CD1c-positive myeloid dendritic cell (primary cell): ENCODE data around the gene EBNA1BP2.
"Not testable (repeated sequence)": the region's sequence is repeated elsewhere in the genome, so short reads cannot be mapped to it uniquely, and the experiment has no call there.

Experiments
- DNase-seq: peaks from one replicate; pipeline ENCODE4 v3.0.0-alpha.2; 2016; ENCODE audit errors: extremely low spot score

EBNA1BP2 gene

DNA sequence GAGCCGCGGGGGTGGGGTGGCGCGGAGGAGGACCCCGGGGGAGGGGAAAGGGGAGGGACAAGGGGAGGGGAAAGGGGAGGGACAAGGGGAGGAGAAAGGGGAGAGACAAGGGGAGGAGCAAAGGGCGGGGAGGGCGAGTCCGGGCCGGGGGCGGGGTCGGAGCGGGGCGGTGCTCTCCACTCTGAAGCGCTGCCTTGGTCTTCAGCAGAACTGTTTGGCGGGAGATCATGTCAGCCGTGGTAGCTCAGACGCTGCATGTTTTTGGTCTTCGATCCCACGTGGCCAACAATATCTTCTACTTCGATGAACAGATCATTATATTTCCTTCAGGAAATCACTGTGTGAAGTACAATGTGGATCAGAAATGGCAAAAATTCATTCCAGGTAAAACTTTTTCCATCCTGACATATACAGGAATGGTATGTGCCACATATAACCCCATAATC lies 460 bp upstream of the EBNA1BP2 start:
- DNase-seq: peak; percentile 92

DNA sequence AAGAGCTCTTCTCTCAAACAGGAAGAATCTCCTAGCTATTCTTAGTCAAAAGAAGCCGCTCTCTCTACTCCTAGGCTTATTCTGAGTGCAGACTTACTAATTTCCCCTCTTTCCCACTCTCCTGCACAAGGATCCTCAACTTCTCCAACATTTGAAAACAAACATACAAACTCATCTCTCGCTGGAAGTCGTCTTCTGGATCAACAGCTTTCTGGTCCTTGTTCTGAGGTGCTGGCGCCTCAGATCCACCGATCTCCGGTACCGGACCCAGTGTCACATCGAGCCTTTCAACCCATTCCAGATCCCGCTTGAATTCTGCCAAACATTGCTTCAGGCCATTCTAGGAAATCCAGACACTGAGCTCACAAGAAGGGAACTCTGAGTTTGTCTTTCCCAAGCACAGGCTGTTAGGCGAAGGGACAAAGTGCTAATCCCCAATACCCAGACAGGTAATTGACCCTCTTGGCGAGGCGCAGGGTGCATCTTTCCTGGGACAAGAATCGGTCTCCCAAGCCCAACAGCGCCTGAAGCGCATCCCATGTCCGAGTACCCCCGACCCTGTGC lies 696 bp downstream of the EBNA1BP2 start:
- DNase-seq: no peak

- DNase-seq: no peak
Measured at GRCh38 chr1:43165765-43166164, 6.3 kb downstream of the EBNA1BP2 start.

GRCh38 chr1:43165162-43165561 lies 6.9 kb downstream of the EBNA1BP2 start:
- DNase-seq: no peak

DNA sequence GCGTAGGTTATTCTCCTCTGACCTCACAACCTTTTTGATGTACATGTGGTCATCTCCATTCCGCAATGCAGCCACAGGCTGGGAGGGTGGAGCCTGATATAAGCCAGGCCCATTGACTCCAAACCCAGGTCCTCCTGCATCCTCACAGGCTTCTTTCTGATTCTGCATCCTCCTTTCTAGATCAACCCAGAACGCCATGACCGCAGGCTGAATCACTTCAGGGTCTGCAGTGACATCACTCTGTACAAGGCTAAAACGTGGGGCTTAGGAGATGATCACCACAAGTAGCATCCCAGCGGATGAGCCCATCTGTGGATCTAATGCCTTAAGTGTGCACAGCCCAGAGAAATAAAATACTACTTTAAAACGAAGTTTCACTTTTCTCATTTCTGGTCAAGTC lies 16.1 kb downstream of the EBNA1BP2 start:
- DNase-seq: no peak

GRCh38 chr1:43153443-43153842 lies 18.6 kb downstream of the EBNA1BP2 start:
- DNase-seq: no peak

- no peak for DNase-seq
Measured at GRCh38 chr1:43152866-43153265, 19.2 kb downstream of the EBNA1BP2 start.

DNA sequence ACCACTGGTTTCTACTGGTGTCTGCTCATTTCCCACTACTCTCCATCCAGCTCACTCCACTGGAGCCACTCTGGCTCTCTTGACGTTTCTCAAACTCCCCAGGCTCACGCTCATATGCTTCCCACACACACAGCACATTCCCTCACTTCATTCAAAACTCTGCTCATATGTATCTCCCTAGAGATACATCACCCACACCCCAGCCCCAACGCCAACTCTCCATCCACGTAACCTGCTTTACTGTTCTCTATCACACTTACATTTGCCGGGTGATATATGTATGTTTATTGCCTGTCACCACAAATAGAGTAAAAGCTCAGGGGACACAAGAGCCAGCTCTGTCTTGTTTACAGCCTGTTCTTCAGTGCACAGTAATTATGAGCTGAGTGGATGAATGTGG lies 22.2 kb downstream of the EBNA1BP2 start:
- DNase-seq: no peak

GRCh38 chr1:43147625-43148327 lies 24.3 kb downstream of the EBNA1BP2 start:
- DNase-seq: peak; percentile 11

- DNase-seq: no peak
Measured at GRCh38 chr1:43144237-43144636, 27.9 kb downstream of the EBNA1BP2 start.

DNA sequence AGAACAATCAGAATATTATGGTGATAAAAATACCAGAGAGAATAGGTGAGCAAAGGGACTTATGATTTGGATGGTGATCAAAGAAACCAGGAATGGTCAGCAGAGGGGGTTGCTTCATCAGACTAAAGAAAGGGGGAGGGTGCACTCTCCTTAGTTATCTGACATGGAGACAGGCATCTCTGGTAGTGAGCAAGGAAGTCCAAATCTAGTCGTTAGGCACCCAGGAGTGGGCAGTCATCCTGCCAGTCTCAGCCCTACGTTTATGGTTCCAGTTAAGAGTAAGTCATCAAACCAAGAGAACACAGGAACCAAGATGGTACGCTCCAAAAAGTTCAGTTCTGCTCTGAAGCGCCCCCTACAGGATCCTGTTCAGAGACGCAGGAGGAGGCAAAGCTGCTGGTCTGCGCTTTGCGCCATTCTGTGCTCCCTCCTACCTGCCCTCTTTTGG lies 28.6 kb downstream of the EBNA1BP2 start:
- DNase-seq: no peak

- DNase-seq: no peak
Measured at GRCh38 chr1:43140583-43140982, 31.5 kb downstream of the EBNA1BP2 start.

GRCh38 chr1:43140010-43140409 lies 32.1 kb downstream of the EBNA1BP2 start:
- DNase-seq: no peak

DNA sequence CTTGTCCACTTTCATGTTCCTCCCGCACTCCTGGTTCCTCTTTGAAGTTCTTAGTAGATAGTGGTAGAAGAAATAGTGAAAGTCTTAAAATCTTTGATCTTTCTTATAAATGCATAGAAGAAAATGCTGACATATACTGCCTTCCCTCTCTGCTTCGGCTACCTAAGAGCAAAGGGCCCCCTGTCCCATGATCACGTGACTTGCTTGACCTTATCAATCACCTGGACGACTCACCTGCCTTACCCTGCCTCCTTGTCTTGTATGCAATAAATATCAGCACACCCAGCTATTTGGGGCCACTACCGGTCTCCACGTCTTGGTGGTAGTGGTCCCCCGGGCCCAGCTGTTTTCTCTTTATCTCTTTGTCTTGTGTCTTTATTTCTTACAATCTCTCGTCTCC lies 32.8 kb downstream of the EBNA1BP2 start:
- DNase-seq: not testable (repeated sequence)

DNA sequence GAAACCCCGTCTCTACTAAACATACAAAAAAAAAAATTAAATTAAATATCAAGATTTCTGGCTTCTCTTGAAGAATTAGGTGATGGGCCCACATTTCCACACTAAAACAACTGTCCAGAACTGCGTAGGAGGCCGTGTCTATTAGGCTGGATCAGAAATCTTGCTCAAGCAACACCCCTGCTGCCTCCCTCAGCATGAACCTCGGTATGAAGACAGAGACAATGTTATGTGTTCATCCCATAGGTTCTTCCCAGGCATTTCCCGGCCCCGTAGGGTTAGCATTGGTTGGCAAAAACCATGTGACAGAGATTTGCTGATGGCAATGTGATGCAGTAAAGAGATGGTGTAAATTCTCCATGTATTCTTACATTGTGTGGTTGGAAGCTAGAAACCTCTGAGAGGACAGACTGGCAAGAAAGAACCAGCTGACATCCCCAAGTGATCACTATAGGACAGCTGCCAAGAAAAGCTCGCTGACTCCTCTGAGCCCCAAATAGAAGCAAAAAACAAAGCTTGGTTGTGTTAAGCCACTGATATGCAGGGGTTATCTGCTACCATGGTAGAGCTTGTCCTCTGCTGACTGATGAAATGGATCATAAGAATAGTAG lies 34.5 kb downstream of the EBNA1BP2 start:
- no peak for DNase-seq

DNA sequence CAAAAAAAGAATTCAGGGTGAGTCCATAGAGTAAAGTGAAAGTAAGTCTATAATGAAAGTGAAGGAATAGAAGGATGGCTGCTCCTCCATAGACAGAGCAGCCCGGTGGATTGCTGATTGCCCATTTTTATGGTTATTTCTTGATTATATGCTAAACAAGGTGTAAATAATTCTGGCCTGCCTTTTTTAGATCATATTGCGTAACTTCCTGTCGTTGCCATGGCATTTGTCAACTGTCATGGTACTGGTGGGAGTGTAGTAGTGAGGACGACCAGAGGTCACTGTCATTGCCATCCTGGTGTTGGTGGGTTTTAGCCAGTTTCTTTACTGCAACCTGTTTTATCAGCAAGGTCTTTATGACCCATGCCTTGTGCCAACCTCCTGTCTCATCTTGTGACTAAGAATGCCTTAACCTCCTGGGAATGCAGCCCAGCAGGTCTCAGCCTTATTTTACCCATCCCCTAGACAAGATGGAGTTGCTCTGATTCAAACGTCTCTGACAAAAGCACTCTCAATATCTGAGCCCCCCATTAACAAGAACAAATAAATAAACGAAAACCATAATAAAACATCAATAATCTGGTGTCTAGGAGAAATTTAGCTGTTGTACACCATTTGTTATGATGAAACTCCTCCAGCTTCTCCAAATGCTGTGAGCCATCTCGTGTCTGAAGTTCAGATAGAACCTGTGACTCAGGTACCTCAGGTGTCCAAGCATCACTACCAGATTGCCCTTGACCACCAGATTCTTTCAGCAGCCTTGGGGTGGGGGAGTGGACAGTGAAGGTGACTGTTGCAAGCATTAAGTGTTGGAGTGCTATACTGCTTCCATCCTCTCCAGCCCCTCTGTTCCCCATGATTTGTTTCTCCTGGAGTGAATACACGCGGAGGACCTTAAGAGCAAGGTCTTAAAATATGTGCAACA lies 36.0 kb downstream of the EBNA1BP2 start:
- no peak for DNase-seq

GRCh38 chr1:43134640-43135039 lies 37.5 kb downstream of the EBNA1BP2 start:
- no peak for DNase-seq

DNA sequence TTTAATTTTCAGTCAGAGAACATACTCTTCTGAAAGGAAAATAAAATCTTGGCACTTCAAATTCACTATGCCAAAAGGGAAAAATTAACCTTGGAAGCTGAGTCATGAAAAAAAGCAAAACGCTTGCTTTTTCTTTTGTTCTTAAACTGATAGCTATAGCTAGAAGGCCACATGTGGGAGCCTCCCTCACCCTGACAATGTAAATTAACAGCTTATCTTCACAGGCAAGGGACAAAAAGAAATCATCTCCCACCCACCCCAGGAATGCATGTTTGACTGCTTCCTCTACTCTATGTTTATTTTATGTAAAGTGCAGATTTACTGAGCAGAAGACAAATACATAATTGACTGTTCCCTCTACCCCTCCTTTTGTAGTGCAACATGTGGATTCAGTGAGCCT lies 38.0 kb downstream of the EBNA1BP2 start:
- no peak for DNase-seq

DNA sequence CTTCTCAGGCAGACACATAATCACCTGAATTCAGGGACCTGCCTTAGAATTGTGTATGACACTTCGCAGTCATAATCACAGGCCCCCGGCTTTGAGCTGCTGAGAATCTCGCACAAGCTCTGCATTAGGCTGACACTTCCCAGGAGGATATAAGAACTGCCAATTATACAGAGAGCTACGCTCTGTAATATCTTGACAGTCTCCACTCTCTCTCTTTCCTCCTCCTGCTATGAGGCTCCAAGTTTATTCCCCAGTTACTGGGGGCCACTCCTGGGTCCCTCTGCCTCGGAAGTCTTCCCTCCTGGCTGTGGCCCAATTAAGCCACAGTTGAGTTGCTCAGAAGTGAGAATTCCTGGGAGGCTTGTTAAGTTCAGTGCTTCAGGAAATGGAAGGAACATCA lies 42.7 kb downstream of the EBNA1BP2 start:
- no peak for DNase-seq

- DNase-seq: no peak
Measured at GRCh38 chr1:43128816-43129215, 43.3 kb downstream of the EBNA1BP2 start.

DNA sequence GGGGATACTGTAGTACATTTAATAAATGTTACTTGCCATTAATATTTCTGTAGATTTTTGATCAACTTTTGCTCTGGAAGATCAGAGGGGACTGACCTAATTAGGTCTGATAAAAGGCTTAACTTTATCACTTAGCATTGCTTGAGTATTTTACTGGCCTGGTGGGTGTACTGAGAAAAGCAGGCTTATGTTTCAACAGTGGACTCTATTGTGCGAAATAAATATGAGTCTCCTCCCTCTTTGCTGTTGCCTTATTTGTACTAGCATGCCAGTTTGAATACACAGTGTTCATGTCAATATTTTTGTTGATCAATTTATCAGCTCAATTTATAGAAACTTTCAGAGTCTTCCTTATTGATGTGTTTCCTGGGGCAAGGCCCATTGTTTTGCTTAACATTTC lies 49.1 kb downstream of the EBNA1BP2 start:
- DNase-seq: no peak

- DNase-seq: no peak
Measured at GRCh38 chr1:43121256-43121900, 50.7 kb downstream of the EBNA1BP2 start.
